ENCODE data around the gene TECR.
"Not testable (repeated sequence)": the region's sequence is repeated elsewhere in the genome, so short reads cannot be mapped to it uniquely, and the experiment has no call there.

Gene TECR, protein sequence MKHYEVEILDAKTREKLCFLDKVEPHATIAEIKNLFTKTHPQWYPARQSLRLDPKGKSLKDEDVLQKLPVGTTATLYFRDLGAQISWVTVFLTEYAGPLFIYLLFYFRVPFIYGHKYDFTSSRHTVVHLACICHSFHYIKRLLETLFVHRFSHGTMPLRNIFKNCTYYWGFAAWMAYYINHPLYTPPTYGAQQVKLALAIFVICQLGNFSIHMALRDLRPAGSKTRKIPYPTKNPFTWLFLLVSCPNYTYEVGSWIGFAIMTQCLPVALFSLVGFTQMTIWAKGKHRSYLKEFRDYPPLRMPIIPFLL

GRCh38 chr19:14529254-14530004 is at the start of gene TECR:
TSS of gene TECR (plus strand) at chr19:14529594. CDS start at chr19:14529697, 103 bp downstream.
- in situ Hi-C loops (cut with HindIII; ENCODE audit: low sequenced_read_pairs) = no loop called here

DNA sequence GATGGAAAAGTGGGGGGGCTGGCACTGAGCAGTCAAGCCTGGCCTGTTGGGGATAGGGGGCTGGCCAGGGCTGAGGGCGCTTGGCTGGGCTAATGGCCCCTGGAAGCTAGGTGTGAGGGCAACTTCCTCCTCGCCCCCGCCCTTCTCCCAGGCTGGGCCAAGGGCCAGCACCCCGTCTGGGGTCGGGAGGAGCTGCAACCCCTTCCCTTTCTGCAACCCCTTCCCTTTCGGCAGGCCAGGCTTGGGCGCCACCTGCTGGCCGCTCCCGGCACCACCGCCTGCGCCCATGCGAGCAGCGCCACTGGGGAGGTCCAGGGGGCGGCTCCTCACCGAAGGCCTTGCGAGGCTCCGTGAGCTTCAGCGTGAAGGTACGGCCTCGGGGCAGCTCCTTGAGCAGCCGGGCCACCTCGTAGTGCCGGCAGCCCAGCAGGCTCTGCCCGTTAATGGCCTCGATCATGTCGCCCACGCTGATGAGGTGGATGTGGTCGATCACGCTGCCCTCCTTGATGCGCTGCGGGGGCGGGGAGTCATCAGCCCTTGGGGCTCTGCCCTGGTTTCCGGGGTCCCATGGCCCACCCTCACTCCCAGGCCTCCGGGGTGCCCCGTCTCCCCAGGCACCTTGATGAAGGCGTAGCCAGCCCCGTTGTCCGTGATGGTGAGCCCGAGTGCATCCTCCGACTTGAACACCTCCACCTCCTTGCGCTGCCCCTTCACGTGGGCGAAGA is 49.3 kb upstream of the TECR start:
- in situ Hi-C loops (cut with HindIII; ENCODE audit: low sequenced_read_pairs) = no loop called here

DNA sequence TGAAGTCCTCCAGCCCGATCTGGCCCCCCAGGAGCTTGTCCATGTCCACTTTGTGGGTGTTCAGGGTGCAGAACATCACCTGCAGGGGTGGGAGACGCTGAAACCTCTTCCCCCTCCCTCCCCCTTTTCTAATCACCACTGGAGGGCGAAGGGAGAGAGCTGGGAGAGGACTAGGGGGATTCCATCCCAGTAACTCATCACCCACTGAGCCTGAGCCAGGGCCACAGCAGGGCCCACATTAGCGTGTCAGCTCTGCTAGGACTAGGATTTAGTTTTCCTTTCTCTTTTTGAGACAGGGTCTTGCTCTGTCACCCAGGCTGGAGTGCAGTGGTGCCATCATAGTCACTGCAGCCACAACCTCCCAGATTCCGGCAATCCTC is 48.7 kb upstream of the TECR start:
- in situ Hi-C loops (cut with HindIII; ENCODE audit: low sequenced_read_pairs) = no loop called here

- in situ Hi-C loops (cut with HindIII; ENCODE audit: low sequenced_read_pairs) = no loop called here
Measured at GRCh38 chr19:14482172-14482941, 47.0 kb upstream of the TECR start.

GRCh38 chr19:14487370-14488125 is 41.8 kb upstream of the TECR start:
- in situ Hi-C loops (cut with HindIII; ENCODE audit: low sequenced_read_pairs) = no loop called here

DNA sequence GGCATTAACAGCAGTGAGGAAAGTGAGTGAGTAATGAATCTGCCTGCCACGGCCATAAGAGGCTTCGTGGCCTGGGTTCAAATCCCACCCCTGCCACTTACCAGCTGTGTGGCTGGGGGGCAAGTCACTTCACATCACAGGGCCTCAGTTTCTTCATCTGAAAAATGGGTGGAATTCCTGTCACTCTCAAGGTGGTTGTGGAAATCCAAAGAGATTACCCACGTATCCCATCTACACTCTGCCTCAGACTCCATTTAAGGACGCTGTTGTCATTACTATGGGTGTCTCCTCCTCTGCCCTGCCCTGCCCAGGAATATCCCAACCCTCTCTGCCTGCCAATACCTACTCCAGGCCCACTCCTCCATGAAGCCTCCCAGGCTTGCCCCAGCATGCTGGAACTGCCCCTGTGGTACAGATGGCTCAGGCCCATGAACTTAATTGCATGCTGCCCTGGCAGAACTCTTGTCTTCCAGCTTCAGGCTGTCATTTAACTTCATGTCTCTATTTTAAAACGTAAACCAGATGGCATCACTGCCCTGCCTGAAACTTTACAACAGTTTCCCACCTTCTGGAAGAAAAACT is 36.5 kb upstream of the TECR start:
- in situ Hi-C loops (cut with HindIII; ENCODE audit: low sequenced_read_pairs) = no loop called here

DNA sequence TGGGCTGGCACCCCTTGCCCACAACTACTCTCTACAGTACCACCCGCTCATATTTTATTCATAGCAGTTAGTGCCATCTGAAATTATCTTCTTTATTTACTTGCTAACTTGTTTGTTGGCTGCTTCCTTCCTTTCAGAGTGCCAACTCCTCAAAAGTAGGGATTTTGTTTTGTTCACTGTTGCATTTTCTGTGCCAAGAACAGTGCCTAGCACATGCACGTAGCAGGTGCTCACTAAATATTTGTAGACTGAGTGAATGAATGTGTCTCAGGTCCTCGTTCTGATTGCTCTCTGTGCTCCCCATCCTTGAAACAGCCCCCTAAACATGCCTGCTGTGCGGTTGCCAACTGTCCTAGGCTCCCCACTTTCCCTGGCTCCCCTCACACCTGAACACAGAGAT is 35.0 kb upstream of the TECR start:
- in situ Hi-C loops (cut with HindIII; ENCODE audit: low sequenced_read_pairs) = no loop called here

DNA sequence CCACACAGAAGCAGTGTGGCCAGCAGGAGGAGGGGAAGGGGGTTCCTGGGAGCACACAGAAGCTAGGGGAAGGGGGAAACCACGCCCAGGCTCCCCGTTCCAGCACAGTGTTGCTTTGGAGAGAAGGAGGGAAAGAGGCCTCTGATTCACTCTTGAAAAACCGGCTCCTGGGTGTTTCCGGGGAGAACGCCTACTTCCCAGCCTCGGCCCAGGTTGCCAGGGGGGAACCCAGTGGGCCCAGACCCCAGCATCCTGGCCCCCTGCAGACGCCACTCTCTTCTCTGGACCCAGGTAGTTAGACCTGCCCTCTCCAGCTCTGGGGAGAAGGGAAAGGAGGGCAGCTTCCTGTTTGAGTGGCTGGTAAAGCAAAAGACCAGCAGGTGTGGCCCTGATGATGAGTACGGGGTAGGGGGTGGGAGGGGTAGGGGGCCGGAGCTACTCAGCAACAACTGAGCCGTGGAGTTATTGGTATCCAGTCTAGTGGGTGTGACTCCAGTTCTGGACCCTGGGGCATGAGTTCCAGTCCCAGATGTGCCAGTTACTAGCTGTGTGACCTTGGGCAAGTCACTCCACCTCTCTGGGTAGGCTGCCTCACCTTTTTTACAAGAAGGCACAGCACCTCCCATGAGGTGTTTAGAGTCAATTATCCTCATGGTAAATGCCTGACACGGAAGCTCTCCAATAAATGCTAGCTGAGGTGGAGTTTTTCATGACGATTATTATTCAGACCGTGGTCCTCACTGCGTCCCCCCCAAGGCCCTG is 34.3 kb upstream of the TECR start:
- in situ Hi-C loops (cut with HindIII; ENCODE audit: low sequenced_read_pairs) = no loop called here

GRCh38 chr19:14495672-14496028 is 33.7 kb upstream of the TECR start:
- in situ Hi-C loops (cut with HindIII; ENCODE audit: low sequenced_read_pairs) = no loop called here

DNA sequence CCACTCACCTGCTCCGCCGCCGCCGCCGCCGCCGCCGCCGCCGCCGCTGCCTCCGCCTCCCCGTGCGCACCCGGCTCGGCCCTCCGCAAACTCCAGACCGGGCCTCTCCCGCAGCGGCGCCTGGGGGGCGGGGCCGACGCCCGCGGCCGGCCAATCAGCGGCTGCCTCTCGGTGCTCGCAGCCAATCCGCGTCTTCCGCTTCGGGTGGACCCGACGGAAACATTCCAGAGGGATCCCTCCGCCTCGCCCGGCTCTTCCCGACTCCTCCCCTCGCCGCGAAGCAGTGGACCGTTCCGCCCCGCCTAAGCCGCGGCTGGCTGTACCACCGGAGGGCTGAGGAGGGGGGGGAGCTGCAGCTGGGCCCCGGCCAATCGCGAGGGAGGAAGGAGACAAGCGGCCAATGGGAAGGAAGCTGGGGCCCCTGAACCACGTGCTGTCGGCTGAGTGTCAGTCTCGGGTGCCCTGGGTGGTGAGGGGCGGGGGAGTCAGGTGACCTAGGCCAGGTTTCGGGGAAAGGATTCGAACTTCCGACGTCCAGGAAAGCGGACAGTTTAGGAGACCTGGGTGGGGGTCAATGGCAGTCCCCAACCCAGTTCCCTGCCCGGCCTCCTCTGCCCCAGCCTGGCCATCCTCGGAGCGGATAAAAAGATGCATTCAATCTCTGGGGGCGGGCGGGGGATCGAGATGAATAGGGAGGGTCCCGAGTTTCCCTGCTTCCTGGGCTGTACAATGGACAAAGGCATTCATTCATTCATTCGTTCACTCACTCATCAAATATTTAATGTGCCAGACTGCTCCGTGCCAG is 33.2 kb upstream of the TECR start, which contains the start of gene GIPC1:
Gene GIPC1, minus strand, starts transcription at position 99 of the 805 bp plus-strand sequence. CDS start 13,151 bp downstream, outside the sequence.
- in situ Hi-C loops (cut with HindIII; ENCODE audit: low sequenced_read_pairs) = no loop called here

DNA sequence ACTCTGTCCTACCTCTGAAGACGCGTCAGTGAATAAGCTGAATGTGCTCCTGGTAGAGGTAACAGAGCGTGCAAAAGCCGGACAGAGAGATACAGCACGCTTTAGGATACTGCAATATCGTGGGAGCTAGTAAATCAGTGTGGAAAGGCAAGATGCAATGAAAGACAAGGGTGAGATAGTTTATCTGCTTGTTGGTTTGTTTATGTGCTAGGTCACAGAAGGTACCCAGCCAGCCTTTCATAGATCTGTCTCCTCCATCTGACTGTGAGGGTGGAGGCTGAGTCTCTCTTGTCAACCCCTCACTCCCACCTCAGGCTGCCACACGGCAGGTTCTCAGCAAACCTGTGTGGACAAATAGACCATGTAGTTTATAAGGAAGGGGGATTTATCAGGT is 32.6 kb upstream of the TECR start:
- in situ Hi-C loops (cut with HindIII; ENCODE audit: low sequenced_read_pairs) = no loop called here

DNA sequence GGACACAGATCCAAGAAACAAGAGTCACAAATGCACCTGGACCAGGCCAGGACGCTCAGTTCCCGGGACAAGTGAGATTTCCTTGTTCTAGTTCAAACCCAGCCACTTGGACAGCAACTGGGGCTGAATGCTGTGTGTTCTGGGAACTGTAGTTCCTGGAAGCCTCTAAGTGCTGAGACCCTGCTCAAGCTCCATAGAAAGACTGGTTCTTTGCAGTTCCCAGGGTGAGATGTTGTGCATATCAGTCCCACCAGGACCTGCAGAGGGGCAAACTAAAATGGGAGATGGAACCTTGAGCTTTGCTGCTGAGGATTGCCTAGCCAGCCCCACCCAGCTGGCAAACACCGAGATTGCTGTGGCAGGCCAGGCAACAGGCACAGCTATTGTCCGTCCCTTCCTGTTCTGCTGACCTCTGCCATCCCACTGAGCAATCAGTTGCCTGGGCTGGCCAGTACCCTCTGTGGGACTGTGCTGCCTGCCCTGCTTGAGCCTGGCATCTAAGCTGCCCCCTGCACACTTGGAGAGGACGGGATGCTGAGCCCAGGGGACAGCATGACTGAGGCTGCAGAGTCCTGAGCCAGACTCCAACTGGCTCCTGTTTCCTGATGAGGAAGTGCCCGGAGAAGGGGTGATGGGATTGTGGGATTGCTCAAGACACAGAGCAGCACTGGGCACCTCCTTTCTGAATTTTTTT is 32.0 kb upstream of the TECR start:
- in situ Hi-C loops (cut with HindIII; ENCODE audit: low sequenced_read_pairs) = no loop called here

- in situ Hi-C loops (cut with HindIII; ENCODE audit: low sequenced_read_pairs) = no loop called here
Measured at GRCh38 chr19:14502334-14503092, 26.9 kb upstream of the TECR start.

GRCh38 chr19:14503285-14503684 is 26.1 kb upstream of the TECR start:
- in situ Hi-C loops (cut with HindIII; ENCODE audit: low sequenced_read_pairs) = no loop called here

- in situ Hi-C loops (cut with HindIII; ENCODE audit: low sequenced_read_pairs) = not testable (repeated sequence)
Measured at GRCh38 chr19:14504575-14504974, 24.8 kb upstream of the TECR start.

DNA sequence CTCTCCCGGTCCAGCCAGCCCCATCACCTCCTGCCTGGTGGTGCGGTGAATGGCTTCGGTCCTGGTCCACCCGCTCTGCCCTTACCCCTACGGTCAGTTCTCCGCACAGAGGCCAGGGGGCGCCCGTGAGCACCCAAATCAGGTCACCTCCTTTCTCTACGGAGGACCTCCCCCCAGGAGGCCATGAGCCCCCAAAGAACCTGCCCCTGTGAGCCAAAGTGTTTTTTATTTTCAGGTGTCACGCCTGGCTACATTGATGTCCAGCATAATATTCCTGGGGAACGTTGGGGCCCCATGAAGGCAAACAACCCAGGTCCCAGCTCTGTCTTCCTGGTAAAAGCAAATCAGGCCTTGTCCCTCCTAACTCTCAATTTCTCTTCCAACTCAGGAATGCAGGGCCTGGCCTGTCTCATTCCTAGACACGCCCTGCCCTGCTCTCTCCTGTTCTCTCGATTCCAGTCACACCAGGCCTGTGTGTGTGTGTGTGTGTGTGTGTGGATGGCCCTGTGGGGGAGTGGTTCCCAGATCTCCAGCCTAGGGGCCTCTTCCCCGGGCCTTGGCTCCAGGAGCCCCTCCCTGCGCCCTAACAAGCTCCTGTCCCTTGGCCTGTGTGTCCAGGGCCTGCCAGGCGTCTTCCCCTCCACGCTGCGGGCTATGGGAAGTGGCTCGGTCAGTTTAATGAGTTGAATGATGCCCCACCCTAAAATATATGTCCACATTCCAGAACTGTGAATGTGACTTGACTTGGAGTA is 23.7 kb upstream of the TECR start:
- in situ Hi-C loops (cut with HindIII; ENCODE audit: low sequenced_read_pairs) = no loop called here
